GM18520 (cell line): ENCODE data around the gene CAMSAP1.

Experiments
- ATAC-seq: cut with Tn5 transposase; IDR thresholded peaks from one replicate; pipeline ENCODE4 v1.9.1; 2021; ENCODE audit not compliant: unreplicated experiment

Gene CAMSAP1

DNA sequence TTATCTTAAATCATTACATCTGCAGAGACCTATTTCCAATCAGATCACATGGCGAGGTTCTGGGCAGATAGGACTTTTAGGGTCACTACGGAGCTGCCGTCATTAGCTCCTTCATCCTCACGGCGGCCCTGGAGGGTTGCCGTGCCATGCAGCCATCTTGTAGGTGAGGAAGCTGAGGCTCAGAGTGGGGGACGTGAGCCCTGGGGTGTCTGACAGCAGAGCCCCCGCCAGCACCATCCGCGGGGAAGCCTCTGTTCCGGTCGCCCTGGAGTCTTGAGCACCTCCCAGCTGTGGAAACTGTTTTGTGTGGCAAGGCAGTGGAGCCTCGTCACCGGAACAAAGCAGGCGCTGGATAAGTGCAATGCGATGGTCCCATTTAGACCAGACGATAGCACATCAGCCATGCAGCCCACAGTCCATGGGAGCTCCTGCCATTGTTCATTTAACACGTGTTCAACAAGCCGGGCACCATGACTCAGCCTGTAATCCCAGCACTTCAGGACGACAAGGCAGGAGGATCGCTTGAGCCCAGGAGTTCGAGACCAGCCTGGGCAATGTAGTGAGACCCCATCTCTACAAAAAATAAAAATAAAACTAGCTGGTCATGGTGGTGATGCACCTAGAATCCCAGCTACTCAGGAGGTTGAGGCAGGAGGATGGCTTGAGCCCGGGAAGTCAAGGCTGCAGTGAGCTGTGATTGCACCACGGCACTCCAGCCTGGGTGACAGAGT, 143.5 kb downstream of the CAMSAP1 start:
- ATAC-seq = no peak

- no peak for ATAC-seq
Measured at GRCh38 chr9:135762921-135763320, 144.4 kb downstream of the CAMSAP1 start.

DNA sequence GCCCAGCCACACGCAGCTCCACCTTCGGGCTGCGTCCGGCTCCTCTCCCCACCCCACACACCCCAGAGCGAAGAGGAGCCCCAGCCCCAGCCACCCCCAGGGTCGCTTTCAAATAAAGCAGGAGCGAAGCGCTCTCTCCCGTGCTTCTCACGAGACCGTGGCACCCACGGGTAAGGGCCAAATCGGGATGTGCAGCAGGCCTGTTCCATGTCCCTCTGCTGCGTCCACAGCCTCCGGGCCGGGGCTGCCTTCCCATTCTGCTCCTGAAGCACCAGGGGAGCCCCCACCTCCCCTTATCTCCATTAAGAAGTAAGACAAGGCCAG, 145.5 kb downstream of the CAMSAP1 start:
- no peak for ATAC-seq

DNA sequence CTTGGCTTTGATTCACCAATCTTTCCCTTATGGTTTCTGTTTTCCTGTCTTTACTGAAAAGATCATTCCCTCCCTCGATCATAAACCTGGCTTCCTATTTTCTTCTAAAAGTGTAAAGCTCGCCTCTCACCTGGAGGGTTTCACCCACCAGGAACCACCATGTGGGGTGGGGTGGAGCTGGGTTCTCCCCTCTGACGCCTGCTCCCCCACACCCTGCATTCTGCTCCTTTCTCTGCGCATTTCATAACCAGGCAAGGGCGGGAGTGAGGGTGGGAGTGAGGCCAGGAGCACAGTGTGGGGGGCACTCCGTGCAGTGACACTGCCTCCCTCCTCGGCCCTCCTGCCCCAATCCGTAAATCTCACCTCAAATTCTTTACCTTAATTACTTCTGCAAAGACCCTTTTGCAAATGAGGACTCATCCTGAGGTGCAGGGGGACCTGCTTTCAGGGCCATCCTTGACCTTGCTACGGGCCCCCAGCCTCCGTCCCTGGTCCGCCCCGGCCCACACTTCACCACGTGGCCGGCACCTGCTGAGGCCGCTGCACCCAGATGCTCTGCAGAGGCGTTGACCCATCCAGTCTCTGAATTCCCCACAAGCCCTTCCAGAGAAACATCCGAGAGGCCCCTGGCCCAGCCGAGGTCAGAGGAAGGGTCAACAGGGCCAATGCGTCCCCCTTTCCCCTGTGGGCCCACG, 146.0 kb downstream of the CAMSAP1 start:
- no peak for ATAC-seq

DNA sequence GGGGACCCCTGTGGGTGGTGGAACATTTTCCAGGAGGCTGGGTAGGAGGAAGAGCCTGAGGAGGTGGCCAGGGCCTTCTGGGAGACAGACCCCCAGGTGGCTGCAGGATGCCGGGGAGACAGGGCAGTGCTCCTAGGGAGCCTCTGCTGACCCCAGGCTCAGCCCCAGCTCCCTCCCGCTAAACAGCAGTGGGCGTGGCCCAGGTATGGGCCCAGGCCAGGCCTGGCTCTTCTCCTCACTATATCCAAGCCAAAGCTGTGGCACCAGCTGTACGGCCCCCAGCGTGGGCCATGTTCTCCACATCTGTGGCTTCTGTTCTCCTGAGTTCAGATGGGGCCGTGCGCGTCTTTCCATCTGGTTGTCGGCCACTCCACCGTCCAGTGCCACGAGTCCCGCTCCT, 146.9 kb downstream of the CAMSAP1 start:
- no peak for ATAC-seq

DNA sequence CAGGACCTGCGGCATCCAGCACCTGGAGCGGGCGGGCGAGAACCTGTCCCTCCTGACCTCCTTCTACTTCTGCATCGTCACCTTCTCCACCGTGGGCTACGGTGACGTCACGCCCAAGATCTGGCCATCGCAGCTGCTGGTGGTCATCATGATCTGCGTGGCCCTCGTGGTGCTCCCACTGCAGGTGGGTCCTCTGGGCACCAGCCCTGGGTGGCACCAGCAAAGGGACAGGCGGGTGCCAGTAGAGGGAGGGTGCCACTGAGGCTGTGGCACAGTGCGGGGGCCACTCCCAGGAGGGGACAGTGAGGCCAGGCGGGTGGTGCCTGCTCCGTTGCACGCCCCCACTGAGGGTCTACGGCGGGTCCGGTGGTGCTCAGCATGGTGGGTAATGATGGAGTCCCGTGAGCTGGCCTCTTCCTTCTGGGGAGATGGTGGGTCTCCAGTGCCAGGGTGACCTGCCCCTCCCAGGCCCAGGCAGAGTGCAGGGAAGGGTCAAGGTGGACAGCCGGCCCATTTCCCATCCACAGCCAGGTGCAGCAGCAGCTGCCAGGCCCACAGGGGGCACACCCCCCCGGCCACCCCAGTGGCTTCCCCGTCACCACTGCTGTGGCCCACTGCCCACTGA, 147.6 kb downstream of the CAMSAP1 start:
- no peak for ATAC-seq

DNA sequence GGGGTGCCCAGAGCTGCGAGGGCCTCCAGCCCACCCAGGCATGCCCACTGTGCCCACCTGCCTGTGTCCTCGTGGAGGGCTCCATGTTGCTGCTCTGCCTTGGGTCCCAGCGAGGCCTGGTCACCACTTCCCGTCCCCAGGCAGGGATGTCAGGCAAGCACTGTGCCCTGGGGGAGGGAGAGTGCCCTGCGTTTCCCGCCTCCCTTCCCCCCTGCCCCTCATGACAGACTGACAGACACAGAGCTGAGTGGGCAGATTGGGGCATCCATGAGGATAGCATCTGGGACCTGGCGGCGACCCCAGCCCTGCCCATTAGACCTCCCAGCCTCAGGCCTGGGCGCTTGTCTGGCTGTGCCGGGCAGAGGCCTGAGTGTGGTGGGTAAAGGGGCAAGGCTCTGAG, 148.5 kb downstream of the CAMSAP1 start:
- no peak for ATAC-seq
